Upper lobe of right lung (tissue), 1 donor: ENCODE measurements around the gene IRGQ. TPM values are rescaled to one million over a fixed set of nuclear protein-coding genes. Genes with fewer than 3 reads are reported as not detected.
"Not testable (repeated sequence)": the region's sequence is repeated elsewhere in the genome, so short reads cannot be mapped to it uniquely, and the experiment has no call there.

Experiments used
- ATAC-seq: fragments of 200-7000 bp; cut with Tn5 transposase; one replicate; pipeline ENCODE4 v1.9.1; 2020; ENCODE audit warnings: mild to moderate bottlenecking, moderate library complexity
- DNase-seq: peaks from one replicate; pipeline ENCODE4 v3.0.0-alpha.2; 2020
- H3K27ac ChIP-seq: fragments of 200-600 bp; one replicate; pipeline ENCODE4 v1.8.0; 2022
- H3K27me3 ChIP-seq: fragments of 200-600 bp; one replicate; pipeline ENCODE4 v1.8.0; 2022; ENCODE audit warnings: mild to moderate bottlenecking
- H3K36me3 ChIP-seq: fragments of 200-600 bp; one replicate; pipeline ENCODE4 v1.8.0; 2022
- H3K4me1 ChIP-seq: fragments of 200-600 bp; one replicate; pipeline ENCODE4 v1.8.0; 2022
- H3K4me3 ChIP-seq: fragments of 200-600 bp; one replicate; pipeline ENCODE4 v1.8.0; 2022; ENCODE audit warnings: mild to moderate bottlenecking
- H3K9me3 ChIP-seq: fragments of 200-600 bp; one replicate; pipeline ENCODE4 v1.8.0; 2022
- CTCF ChIP-seq: fragments of 200-600 bp; IDR thresholded peaks from one replicate; pipeline ENCODE4 v1.8.0; 2022; ENCODE audit warnings: antibody characterized with exemption
- intact Hi-C: fragments of 100-400 bp; cut with DNase I; formaldehyde crosslinking; loops from one replicate; pipeline ENCODE4 v1.11.0; 2022
- total RNA-seq: library from RNA; stranded (reverse); fragmentation: NEBNext Ultra II Directional; extraction: Animal tissue kit (Norgen Biotek cat#: 25700); gene quantifications from one replicate; pipeline ENCODE4 v1.2.1, GENCODE V29; 2021
- donor health status: DM: no; HTN: yes; CAD: no; lungs with severe emphysema.

Gene IRGQ
- total RNA-seq, 1 donor from 2014 or later, result 23.2 TPM

DNA sequence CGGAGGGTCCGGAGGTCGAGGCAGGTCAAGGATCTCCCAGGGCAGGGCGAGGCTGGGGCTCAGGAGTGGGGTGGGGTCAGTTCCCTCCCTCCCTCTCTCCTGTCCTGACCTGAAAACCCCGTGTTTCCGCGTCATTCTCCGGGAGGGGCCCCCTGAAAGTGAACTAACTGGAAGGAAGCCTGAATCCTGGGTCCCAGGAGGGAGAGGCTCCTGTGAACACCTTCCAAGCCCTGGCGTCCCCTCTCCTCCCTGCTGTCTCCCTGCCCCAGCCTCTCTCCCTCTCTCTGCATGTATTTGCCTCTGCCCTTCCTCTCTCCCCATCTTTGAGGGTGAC, 44.5 kb upstream of the IRGQ start:
- Histone ChIP-seq H3K4me3 (peak overlapping the region; percentile 49), H3K27me3 (peaks cover 4% of the 10 kb centered on the region), H3K27ac (no peak overlapping the region), H3K9me3 (no peaks in the 10 kb centered on the region), H3K4me1 (no peaks in the 10 kb centered on the region), H3K36me3 (no peaks in the 10 kb centered on the region)
- DNase-seq (no peak), ATAC-seq (no peak)
- no peak for TF ChIP-seq CTCF
- intact Hi-C loops, result no loop called here

GRCh38 chr19:43639519-43640423, 43.8 kb upstream of the IRGQ start, which contains the start of gene CADM4:
Gene CADM4 (minus strand): TSS chr19:43639850. CDS start chr19:43639790, 60 bp downstream.
- ATAC-seq (peak; percentile 81), DNase-seq (peak; percentile 75)
- Histone ChIP-seq H3K27me3 (peaks cover 4% of the 10 kb centered on the region), H3K36me3 (no peaks in the 10 kb centered on the region), H3K4me3 (peak within 1 kb of the TSS; percentile 49), H3K27ac (no peak within 1 kb of the TSS), H3K9me3 (no peaks in the 10 kb centered on the region), H3K4me1 (no peaks in the 10 kb centered on the region)
- intact Hi-C loops, result no loop called here
- no peak for TF ChIP-seq CTCF

- Histone ChIP-seq H3K27ac (no peak overlapping the region), H3K4me3 (no peak overlapping the region), H3K4me1 (no peaks in the 10 kb centered on the region), H3K9me3 (no peaks in the 10 kb centered on the region), H3K36me3 (no peaks in the 10 kb centered on the region), H3K27me3 (peaks cover 4% of the 10 kb centered on the region)
- no peak for TF ChIP-seq CTCF
- no peak for DNase-seq
- no peak for ATAC-seq
- intact Hi-C loops, result no loop called here
These were observed 43.1 kb upstream of the IRGQ start for GRCh38 chr19:43638995-43639518.

DNA sequence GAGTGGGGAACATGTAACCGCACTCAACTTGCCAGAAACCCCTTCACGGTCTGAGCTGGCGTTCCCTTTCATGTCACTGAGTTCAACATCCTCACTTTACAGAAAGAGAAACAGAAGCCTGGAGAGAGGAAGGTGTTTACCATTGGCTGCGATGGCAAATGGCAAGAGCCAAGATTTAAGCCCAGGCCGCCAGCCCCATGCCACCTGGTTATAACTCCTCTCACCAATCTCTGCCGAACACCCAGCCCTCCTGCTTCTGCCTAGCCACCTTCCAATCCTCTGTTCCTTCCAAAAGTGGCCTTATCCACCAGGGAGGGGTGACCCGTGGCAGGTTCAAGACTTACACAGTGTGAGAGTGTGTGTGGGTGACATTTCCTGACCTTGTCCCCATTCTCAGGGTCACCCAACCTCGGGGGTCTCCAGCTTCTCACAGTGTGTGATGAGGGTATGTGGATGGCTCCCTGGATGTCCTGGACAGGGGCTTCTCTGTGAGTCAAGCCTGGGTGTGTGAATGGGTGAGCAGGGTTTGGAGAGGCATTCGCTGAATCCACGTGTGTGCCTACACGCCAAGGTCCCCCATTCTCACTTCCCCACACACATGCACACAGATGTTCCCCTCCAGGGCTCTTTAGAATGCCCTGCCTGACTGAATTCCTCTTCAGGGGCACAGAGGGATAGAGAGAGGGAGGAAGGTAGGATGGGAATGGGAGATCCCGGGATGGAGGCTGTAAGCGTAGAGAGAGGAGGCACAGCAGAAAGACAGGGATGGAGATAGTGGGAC, 42.5 kb upstream of the IRGQ start:
- peaks cover 4% of the 10 kb centered on the region for H3K27me3 ChIP-seq
- no peak for TF ChIP-seq CTCF
- no peak for DNase-seq
- no peak overlapping the region for H3K27ac ChIP-seq
- no peak for ATAC-seq
- no peaks in the 10 kb centered on the region for H3K36me3 ChIP-seq
- no peaks in the 10 kb centered on the region for H3K9me3 ChIP-seq
- intact Hi-C loops, result no loop called here
- H3K4me1 ChIP-seq, result no peaks in the 10 kb centered on the region
- no peak overlapping the region for H3K4me3 ChIP-seq

DNA sequence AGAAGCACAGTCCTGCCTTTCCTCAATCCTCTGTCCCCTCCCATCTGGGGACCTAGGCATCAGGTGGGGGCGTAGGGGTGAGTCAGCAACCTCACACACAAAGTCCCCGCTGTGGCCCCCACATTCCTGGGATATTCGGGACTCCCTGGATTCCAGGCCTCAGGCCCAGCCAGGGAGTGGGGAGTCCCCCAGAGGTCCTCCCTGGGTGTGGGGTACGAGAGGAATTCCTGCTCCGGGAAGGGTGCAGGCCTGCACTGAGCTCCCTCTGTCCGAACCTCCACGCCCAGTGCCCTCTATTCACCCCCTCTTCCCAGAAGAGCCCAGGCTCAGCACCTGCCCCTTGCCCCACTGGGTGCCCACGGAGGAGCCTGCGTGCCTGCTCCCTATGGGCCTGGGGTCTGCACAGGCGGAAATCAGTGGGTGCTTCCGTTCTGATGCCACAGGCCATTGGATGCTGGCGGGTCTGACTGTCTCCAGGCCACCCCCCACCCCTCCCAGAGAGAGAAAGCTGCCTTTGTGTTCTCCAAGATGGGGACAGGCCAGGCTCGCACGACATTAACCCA, 40.3 kb upstream of the IRGQ start:
- peaks cover 4% of the 10 kb centered on the region for H3K27me3 ChIP-seq

GRCh38 chr19:43635561-43635940, 39.6 kb upstream of the IRGQ start:
- H3K27me3 ChIP-seq, H3K4me1 ChIP-seq, H3K4me3 ChIP-seq, H3K27ac ChIP-seq, intact Hi-C loops, H3K9me3 ChIP-seq, ATAC-seq, DNase-seq, H3K36me3 ChIP-seq: not testable (repeated sequence)

More for the DNA sequence above, 40.3 kb upstream of the IRGQ start:
- no peak for DNase-seq
- no peak for TF ChIP-seq CTCF
- H3K4me1 ChIP-seq, result no peaks in the 10 kb centered on the region
- no peak overlapping the region for H3K27ac ChIP-seq
- H3K4me3 ChIP-seq, result no peak overlapping the region
- no peaks in the 10 kb centered on the region for H3K9me3 ChIP-seq
- intact Hi-C loops, result no loop called here
- no peak for ATAC-seq
- no peaks in the 10 kb centered on the region for H3K36me3 ChIP-seq
